Astrocyte (in vitro differentiated cells and primary cell): ENCODE data around the gene TXLNA. TPM values are rescaled to one million over a fixed set of nuclear protein-coding genes. Genes with fewer than 3 reads are reported as not detected.
A peak's percentile ranks its signal among the peaks of the same experiment; 100 is the strongest.

Source experiments
- DNase-seq: peaks from one replicate; pipeline ENCODE4 v3.0.0-alpha.2; 2010; ENCODE audit warnings: low read depth
- FAIRE-seq: peaks from 2 replicates; lab custom pipeline; 2011; peaks lifted over from hg19 to GRCh38; lab: Jason Lieb, UNC
- H2AFZ ChIP-seq: 2 replicates; pipeline ENCODE4 v1.6.0; 2012; ENCODE audit warnings: low read depth, low read length, inconsistent platforms
- H3K27ac ChIP-seq: 2 replicates; pipeline ENCODE4 v1.5.1; 2011; ENCODE audit warnings: low read depth, low read length, inconsistent platforms
- H3K27me3 ChIP-seq: 2 replicates; pipeline ENCODE4 v1.6.0; 2011; ENCODE audit warnings: low read length, inconsistent platforms; ENCODE audit not compliant: insufficient read depth
- H3K36me3 ChIP-seq: 2 replicates; pipeline ENCODE4 v1.5.1; 2011; ENCODE audit warnings: low read length, inconsistent platforms; ENCODE audit not compliant: insufficient read depth
- H3K4me1 ChIP-seq: 2 replicates; pipeline ENCODE4 v1.5.1; 2011; ENCODE audit warnings: low read length, inconsistent platforms; ENCODE audit not compliant: insufficient read depth
- H3K4me2 ChIP-seq: 2 replicates; pipeline ENCODE4 v1.6.0; 2012; ENCODE audit warnings: low read length, inconsistent platforms
- H3K4me3 ChIP-seq: 2 replicates; pipeline ENCODE4 v1.5.1; 2011; ENCODE audit warnings: low read depth, mild to moderate bottlenecking, low read length, inconsistent platforms; ENCODE audit not compliant: insufficient read depth
- H3K79me2 ChIP-seq: 2 replicates; pipeline ENCODE4 v1.6.0; 2012; ENCODE audit warnings: mild to moderate bottlenecking, low read length, inconsistent platforms; ENCODE audit not compliant: insufficient read depth
- H3K9ac ChIP-seq: 2 replicates; pipeline ENCODE4 v1.6.0; 2012; ENCODE audit warnings: mild to moderate bottlenecking, low read length, inconsistent platforms
- H3K9me3 ChIP-seq: 2 replicates; pipeline ENCODE4 v1.5.1; 2012; ENCODE audit warnings: low read depth, mild to moderate bottlenecking, low read length, inconsistent platforms; ENCODE audit not compliant: insufficient read depth
- H4K20me1 ChIP-seq: 2 replicates; pipeline ENCODE4 v1.6.0; 2012; ENCODE audit warnings: low read length, inconsistent platforms; ENCODE audit not compliant: insufficient read depth
- H3K27ac Mint-ChIP-seq: one replicate; pipeline ENCODE4 v1.8.0; 2021; ENCODE audit warnings: mild to moderate bottlenecking, mixed read lengths; ENCODE audit not compliant: unreplicated experiment
- H3K27me3 Mint-ChIP-seq: one replicate; pipeline ENCODE4 v1.8.0; 2021; ENCODE audit warnings: low read depth, mixed read lengths; ENCODE audit not compliant: unreplicated experiment
- H3K36me3 Mint-ChIP-seq: one replicate; pipeline ENCODE4 v1.8.0; 2021; ENCODE audit warnings: low read depth, mixed read lengths; ENCODE audit not compliant: unreplicated experiment
- H3K4me1 Mint-ChIP-seq: one replicate; pipeline ENCODE4 v1.8.0; 2021; ENCODE audit warnings: low read depth, mixed read lengths; ENCODE audit not compliant: unreplicated experiment
- H3K4me3 Mint-ChIP-seq: one replicate; pipeline ENCODE4 v1.8.0; 2021; ENCODE audit warnings: mild to moderate bottlenecking, moderate library complexity, mixed read lengths; ENCODE audit not compliant: unreplicated experiment
- H3K9me3 Mint-ChIP-seq: one replicate; pipeline ENCODE4 v1.8.0; 2021; ENCODE audit warnings: mild to moderate bottlenecking, mixed read lengths; ENCODE audit not compliant: unreplicated experiment
- EZH2 ChIP-seq: IDR thresholded peaks from 2 replicates; pipeline ENCODE4 v1.6.1; 2012; ENCODE audit warnings: mild to moderate bottlenecking, low read length, inconsistent platforms; ENCODE audit not compliant: insufficient read depth
- total RNA-seq: library from RNA; stranded (reverse); gene quantifications from 2 replicates; pipeline ENCODE4 v1.2.1, GENCODE V29; 2021
- TF ChIP-seq, protein P1 (sequence below): IDR thresholded peaks from 2 replicates; pipeline ENCODE4 v1.5.1; 2011; ENCODE audit warnings: low read depth, mild to moderate bottlenecking, inconsistent platforms, low read length, moderate library complexity; ENCODE audit not compliant: insufficient read depth

Gene TXLNA
- total RNA-seq, 1 donor from 2014 or later: 65.8 TPM

DNA sequence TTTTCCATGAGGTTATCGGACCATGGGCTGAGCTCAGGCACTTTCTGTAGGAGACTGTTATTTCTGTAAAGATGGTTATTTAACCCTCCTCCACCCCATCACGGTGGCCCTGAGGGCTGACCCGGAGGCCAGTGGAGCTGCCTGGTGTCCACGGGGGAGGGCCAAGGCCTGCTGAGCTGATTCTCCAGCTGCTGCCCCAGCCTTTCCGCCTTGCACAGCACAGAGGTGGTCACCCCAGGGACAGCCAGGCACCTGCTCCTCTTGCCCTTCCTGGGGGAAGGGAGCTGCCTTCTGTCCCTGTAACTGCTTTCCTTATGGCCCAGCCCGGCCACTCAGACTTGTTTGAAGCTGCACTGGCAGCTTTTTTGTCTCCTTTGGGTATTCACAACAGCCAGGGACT is 18.4 kb downstream of the TXLNA start:
- no peak for TF ChIP-seq EZH2
- TF ChIP-seq, protein P1, sequence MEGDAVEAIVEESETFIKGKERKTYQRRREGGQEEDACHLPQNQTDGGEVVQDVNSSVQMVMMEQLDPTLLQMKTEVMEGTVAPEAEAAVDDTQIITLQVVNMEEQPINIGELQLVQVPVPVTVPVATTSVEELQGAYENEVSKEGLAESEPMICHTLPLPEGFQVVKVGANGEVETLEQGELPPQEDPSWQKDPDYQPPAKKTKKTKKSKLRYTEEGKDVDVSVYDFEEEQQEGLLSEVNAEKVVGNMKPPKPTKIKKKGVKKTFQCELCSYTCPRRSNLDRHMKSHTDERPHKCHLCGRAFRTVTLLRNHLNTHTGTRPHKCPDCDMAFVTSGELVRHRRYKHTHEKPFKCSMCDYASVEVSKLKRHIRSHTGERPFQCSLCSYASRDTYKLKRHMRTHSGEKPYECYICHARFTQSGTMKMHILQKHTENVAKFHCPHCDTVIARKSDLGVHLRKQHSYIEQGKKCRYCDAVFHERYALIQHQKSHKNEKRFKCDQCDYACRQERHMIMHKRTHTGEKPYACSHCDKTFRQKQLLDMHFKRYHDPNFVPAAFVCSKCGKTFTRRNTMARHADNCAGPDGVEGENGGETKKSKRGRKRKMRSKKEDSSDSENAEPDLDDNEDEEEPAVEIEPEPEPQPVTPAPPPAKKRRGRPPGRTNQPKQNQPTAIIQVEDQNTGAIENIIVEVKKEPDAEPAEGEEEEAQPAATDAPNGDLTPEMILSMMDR: no peak
- peaks cover 45% of the 10 kb centered on the region for H3K36me3 ChIP-seq
- H3K4me3 ChIP-seq: no peak overlapping the region
- FAIRE-seq: no peak
- no peaks in the 10 kb centered on the region for H3K9me3 Mint-ChIP-seq
- H3K4me2 ChIP-seq: no peak overlapping the region
- H3K9me3 ChIP-seq: no peaks in the 10 kb centered on the region
- peaks cover 18% of the 10 kb centered on the region for H3K36me3 Mint-ChIP-seq
- H4K20me1 ChIP-seq: peaks cover 38% of the 10 kb centered on the region
- H2AFZ ChIP-seq: no peak overlapping the region
- no peak overlapping the region for H3K9ac ChIP-seq
- no peaks in the 10 kb centered on the region for H3K27me3 Mint-ChIP-seq
- no peak for DNase-seq
- H3K4me3 Mint-ChIP-seq: no peak overlapping the region
- no peaks in the 10 kb centered on the region for H3K27me3 ChIP-seq
- H3K79me2 ChIP-seq: no peaks in the 10 kb centered on the region
- H3K27ac ChIP-seq: no peak overlapping the region
- no peak overlapping the region for H3K27ac Mint-ChIP-seq
- H3K4me1 Mint-ChIP-seq: peaks cover 28% of the 10 kb centered on the region
- peaks cover 22% of the 10 kb centered on the region for H3K4me1 ChIP-seq

DNA sequence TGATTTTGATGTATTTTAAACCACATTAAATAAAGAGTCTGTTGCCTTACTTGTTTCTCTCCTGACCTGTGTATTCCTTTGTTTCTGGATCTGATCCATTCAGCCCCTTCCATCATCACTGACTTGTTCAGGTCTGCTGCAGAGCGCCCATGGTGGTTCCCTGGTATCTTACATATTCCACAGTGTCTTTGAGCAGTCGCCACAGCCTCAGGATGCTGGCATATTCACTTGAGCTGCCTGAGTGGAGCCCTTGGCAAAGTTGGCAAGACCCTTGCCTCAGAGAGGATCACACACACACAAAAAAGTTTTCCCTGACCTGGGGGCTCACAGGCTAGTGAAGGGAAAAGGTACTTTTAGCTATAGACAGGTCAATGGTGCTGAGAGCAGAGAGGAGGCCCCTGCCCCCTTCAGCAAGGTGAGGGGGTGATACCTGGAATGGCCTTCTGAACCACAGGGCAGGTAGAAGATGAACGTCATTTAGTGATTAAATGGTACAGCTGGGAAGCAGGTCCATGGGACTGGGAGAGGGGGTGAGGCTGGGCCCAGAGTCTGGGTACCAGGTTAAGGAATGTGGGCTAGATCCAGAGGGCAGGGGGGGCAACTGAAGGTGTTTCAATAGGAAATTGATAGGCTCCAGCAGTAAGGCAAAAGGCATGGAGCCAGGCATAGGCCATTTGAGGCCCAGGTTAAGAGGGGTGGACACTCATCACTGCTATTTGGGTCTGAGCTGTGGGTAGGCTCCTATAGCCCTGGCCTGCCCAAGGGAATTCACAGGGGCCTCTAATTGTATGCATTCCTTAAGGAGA is 19.0 kb downstream of the TXLNA start:
- TF ChIP-seq, protein P1: no peak
- no peak for TF ChIP-seq EZH2
- H3K27me3 ChIP-seq: no peaks in the 10 kb centered on the region
- Mint-ChIP-seq H3K36me3 (peaks cover 16% of the 10 kb centered on the region), H3K27me3 (no peaks in the 10 kb centered on the region), H3K27ac (peak overlapping the region; percentile 37), H3K9me3 (no peaks in the 10 kb centered on the region), H3K4me1 (peaks cover 28% of the 10 kb centered on the region), H3K4me3 (no peak overlapping the region)
- DNase-seq: no peak
- H3K4me2 ChIP-seq: no peak overlapping the region
- H4K20me1 ChIP-seq: peaks cover 33% of the 10 kb centered on the region
- H3K4me1 ChIP-seq: peaks cover 22% of the 10 kb centered on the region
- no peak for FAIRE-seq
- no peak overlapping the region for H3K27ac ChIP-seq
- H3K36me3 ChIP-seq: peaks cover 39% of the 10 kb centered on the region
- H3K79me2 ChIP-seq: no peaks in the 10 kb centered on the region
- H3K4me3 ChIP-seq: no peak overlapping the region
- H2AFZ ChIP-seq: no peak overlapping the region
- no peak overlapping the region for H3K9ac ChIP-seq
- no peaks in the 10 kb centered on the region for H3K9me3 ChIP-seq
